ENCODE measurements around the gene CACNA2D1.

Gene CACNA2D1

DNA sequence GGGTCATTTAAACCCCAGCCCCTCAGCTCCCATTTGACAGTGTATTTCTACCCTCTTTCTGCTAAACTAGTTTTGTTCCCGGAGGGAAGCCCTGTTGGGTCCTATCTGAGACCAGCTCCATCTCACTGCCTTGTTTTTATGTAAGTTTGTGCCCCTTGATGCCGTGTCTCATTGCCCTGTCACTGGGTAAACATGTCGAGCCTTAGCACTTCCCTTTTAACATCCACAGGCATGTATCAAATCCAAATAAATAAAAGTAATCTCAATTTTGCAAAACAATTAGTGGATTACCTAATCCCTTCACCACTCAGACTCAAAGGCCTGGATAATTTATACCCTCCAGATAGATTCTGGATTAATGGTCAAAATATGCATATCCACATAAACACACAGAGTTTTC is 115.7 kb downstream of the CACNA2D1 start:
- H3K27ac Mint-ChIP-seq: no peak overlapping the region
- no peaks in the 10 kb centered on the region for H3K27me3 Mint-ChIP-seq
- no peaks in the 10 kb centered on the region for H3K4me1 Mint-ChIP-seq
- H3K36me3 Mint-ChIP-seq: no peaks in the 10 kb centered on the region
- DNase-seq (ENCODE audit: low spot score in 2 of 2) (no peak), ATAC-seq (ENCODE audit: low read depth) (no peak)
- no peak overlapping the region for H3K4me3 Mint-ChIP-seq
- peaks cover 6% of the 10 kb centered on the region for H3K9me3 Mint-ChIP-seq

DNA sequence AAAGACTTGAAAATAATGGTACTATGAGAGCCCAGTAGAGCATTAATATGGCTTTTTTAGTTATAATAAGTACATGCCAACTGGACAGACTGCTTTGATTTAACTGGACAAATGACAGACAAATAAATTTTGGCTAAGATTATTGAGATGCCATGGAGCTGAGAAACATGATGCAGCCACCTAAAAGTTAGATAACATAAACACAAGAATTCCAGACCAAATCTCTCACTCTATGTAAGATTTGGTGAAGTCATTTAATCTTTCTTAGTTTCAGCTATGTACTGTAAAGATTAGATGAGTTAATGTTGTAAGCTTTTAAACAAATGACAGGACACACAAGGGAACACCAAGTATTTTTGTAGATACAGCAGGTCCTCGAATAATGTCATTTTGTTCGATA is 118.2 kb downstream of the CACNA2D1 start:
- no peaks in the 10 kb centered on the region for H3K27me3 Mint-ChIP-seq
- H3K27ac Mint-ChIP-seq: no peak overlapping the region
- H3K4me1 Mint-ChIP-seq: no peaks in the 10 kb centered on the region
- ATAC-seq (ENCODE audit: low read depth) (no peak), DNase-seq (ENCODE audit: low spot score in 2 of 2) (no peak)
- no peaks in the 10 kb centered on the region for H3K36me3 Mint-ChIP-seq
- no peak overlapping the region for H3K4me3 Mint-ChIP-seq
- H3K9me3 Mint-ChIP-seq: peaks cover 6% of the 10 kb centered on the region

GRCh38 chr7:82323806-82324205 is 119.8 kb downstream of the CACNA2D1 start:
- Mint-ChIP-seq H3K4me1 (no peaks in the 10 kb centered on the region), H3K27me3 (no peaks in the 10 kb centered on the region), H3K4me3 (no peak overlapping the region), H3K27ac (no peak overlapping the region), H3K9me3 (peaks cover 5% of the 10 kb centered on the region), H3K36me3 (no peaks in the 10 kb centered on the region)
- ATAC-seq (ENCODE audit: low read depth) (no peak), DNase-seq (ENCODE audit: low spot score in 2 of 2) (no peak)

GRCh38 chr7:82319674-82320118 is 123.9 kb downstream of the CACNA2D1 start:
- Mint-ChIP-seq H3K36me3 (no peaks in the 10 kb centered on the region), H3K27ac (no peak overlapping the region), H3K9me3 (peaks cover 2% of the 10 kb centered on the region), H3K4me3 (no peak overlapping the region), H3K4me1 (no peaks in the 10 kb centered on the region), H3K27me3 (no peaks in the 10 kb centered on the region)
- DNase-seq (ENCODE audit: low spot score in 2 of 2) (no peak), ATAC-seq (ENCODE audit: low read depth) (no peak)

DNA sequence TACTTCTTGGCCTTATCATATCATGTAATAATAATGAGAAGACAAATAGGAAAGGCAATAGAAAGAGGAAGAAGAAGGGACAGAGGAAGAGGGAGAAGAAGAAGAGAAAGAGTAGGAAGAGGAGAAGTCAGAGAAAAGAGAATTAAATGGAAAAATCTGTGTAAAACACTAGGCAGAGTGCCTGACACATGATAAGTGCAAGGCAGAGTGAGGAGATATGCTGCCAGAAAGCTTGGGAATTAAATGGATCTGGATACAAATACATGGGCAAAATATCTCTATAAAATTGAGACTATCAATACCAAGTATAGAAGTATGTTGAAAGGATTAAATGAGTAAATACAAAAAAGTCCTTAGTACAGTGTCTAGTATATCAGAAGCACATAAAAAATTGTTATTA is 124.8 kb downstream of the CACNA2D1 start:
- H3K36me3 Mint-ChIP-seq: no peaks in the 10 kb centered on the region
- DNase-seq (ENCODE audit: low spot score in 2 of 2) (no peak), ATAC-seq (ENCODE audit: low read depth) (no peak)
- H3K4me3 Mint-ChIP-seq: no peak overlapping the region
- H3K4me1 Mint-ChIP-seq: no peaks in the 10 kb centered on the region
- no peak overlapping the region for H3K27ac Mint-ChIP-seq
- no peaks in the 10 kb centered on the region for H3K27me3 Mint-ChIP-seq
- H3K9me3 Mint-ChIP-seq: peaks cover 2% of the 10 kb centered on the region

DNA sequence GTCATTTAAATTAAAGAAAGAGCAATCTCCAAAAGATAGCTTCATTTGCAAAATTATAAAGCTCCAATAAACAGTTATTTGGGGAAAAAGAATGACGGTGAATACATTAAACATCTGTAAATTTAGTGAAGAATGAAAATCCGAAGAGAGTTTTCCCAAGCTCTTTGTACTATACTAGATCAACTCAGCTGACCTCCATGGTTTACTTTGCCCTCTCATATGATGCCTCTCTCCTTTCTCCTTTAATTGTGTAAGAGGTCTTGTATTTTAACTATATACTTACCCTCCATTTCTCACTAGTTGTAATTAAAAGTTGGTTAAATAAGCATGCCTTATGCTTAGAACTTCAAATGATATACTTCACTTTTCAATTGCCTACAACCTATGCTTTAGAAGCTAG is 125.8 kb downstream of the CACNA2D1 start:
- Mint-ChIP-seq H3K9me3 (no peaks in the 10 kb centered on the region), H3K4me1 (no peaks in the 10 kb centered on the region), H3K27ac (no peak overlapping the region), H3K4me3 (no peak overlapping the region), H3K27me3 (no peaks in the 10 kb centered on the region), H3K36me3 (no peaks in the 10 kb centered on the region)
- no peak for ATAC-seq (ENCODE audit: low read depth)
- no peak for DNase-seq (ENCODE audit: low spot score in 2 of 2)

DNA sequence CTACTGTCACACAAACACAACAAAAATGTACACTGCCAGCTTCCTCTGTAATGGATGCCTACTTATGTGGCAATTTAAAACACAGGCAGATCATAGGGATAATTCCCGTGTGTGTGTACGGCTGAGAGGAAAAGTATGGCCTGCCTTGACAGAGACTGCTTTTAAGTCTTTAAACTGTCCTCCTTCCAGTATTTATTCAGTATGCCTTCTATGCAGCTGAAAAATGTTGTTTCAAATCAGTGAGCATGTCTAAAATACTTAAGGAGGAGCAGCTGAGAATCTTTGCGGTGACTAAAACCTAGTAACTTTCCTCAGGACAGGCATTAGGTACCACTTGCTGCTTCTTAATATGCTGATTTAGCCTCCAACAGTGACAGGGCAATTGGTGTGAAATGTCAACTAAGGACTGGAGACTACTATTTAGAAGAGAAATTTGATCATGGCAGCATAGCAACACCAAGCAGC is 126.3 kb downstream of the CACNA2D1 start:
- Mint-ChIP-seq H3K4me1 (no peaks in the 10 kb centered on the region), H3K36me3 (no peaks in the 10 kb centered on the region), H3K9me3 (no peaks in the 10 kb centered on the region), H3K4me3 (no peak overlapping the region), H3K27ac (no peak overlapping the region), H3K27me3 (no peaks in the 10 kb centered on the region)
- no peak for DNase-seq (ENCODE audit: low spot score in 2 of 2)
- ATAC-seq (ENCODE audit: low read depth): no peak

GRCh38 chr7:82313269-82313668 is 130.3 kb downstream of the CACNA2D1 start:
- H3K27ac Mint-ChIP-seq: no peak overlapping the region

DNA sequence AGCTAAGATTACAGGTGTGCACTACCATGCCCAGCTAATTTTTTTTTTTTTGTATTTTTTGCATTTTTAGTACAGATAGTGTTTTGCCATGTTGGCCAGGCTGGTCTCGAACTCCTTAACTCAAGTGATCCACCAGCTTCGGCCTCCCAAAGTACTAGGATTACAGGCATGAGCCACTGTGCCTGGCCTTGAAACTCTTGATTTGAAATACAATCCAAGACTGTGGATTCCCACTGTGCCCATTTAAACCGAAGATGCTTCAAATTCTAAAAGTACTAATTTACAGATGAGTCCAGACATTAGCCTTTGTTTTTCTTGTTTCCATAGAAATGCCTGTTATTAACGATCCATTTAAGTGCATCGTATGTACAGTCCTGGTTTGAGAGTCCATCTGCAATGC is 130.9 kb downstream of the CACNA2D1 start:
- no peaks in the 10 kb centered on the region for H3K27me3 Mint-ChIP-seq
- no peak for DNase-seq (ENCODE audit: low spot score in 2 of 2)
- H3K4me3 Mint-ChIP-seq: no peak overlapping the region
- H3K27ac Mint-ChIP-seq: no peak overlapping the region
- no peaks in the 10 kb centered on the region for H3K36me3 Mint-ChIP-seq
- no peaks in the 10 kb centered on the region for H3K4me1 Mint-ChIP-seq
- ATAC-seq (ENCODE audit: low read depth): no peak
- H3K9me3 Mint-ChIP-seq: peaks cover 2% of the 10 kb centered on the region

More at GRCh38 chr7:82313269-82313668, 130.3 kb downstream of the CACNA2D1 start:
- Mint-ChIP-seq H3K4me1 (no peaks in the 10 kb centered on the region), H3K36me3 (no peaks in the 10 kb centered on the region), H3K27me3 (no peaks in the 10 kb centered on the region), H3K4me3 (no peak overlapping the region), H3K9me3 (no peaks in the 10 kb centered on the region)
- no peak for ATAC-seq (ENCODE audit: low read depth)
- no peak for DNase-seq (ENCODE audit: low spot score in 2 of 2)

- Mint-ChIP-seq H3K27ac (no peak overlapping the region), H3K4me3 (no peak overlapping the region)
Measured at GRCh38 chr7:82305347-82306005, 138.1 kb downstream of the CACNA2D1 start.

DNA sequence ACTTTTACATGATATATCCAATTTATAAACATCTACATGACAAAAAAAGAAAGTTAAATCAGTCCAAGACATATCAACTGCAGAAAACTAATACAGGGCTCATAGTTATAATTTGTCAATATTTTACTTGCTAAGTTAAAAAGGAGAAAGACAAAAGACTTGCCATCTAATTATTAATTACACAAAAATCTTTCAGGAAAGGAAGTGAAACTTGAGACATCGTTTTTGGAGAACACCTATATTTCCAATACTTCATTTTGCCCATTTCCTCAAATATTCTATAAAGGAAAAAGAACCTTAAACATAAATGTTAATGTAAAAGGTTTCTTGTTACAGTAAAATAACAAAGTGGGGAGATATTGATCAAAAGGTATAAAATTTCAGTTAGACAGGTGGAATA is 148.7 kb downstream of the CACNA2D1 start:
- ATAC-seq (ENCODE audit: low read depth) (no peak), DNase-seq (ENCODE audit: low spot score in 2 of 2) (no peak)
- H3K9me3 Mint-ChIP-seq: peaks cover 7% of the 10 kb centered on the region
- no peaks in the 10 kb centered on the region for H3K36me3 Mint-ChIP-seq
- H3K4me1 Mint-ChIP-seq: no peaks in the 10 kb centered on the region
- no peak overlapping the region for H3K27ac Mint-ChIP-seq
- no peak overlapping the region for H3K4me3 Mint-ChIP-seq
- H3K27me3 Mint-ChIP-seq: no peaks in the 10 kb centered on the region

More at GRCh38 chr7:82305347-82306005, 138.1 kb downstream of the CACNA2D1 start:
- DNase-seq (ENCODE audit: low spot score in 2 of 2) (no peak), ATAC-seq (ENCODE audit: low read depth) (no peak)
- Mint-ChIP-seq H3K27me3 (no peaks in the 10 kb centered on the region), H3K4me1 (no peaks in the 10 kb centered on the region), H3K9me3 (peaks cover 4% of the 10 kb centered on the region), H3K36me3 (no peaks in the 10 kb centered on the region)

GRCh38 chr7:82294382-82294784 is 149.2 kb downstream of the CACNA2D1 start:
- Mint-ChIP-seq H3K36me3 (no peaks in the 10 kb centered on the region), H3K27me3 (no peaks in the 10 kb centered on the region), H3K4me3 (no peak overlapping the region), H3K9me3 (peaks cover 7% of the 10 kb centered on the region), H3K4me1 (no peaks in the 10 kb centered on the region), H3K27ac (no peak overlapping the region)
- ATAC-seq (ENCODE audit: low read depth): no peak
- no peak for DNase-seq (ENCODE audit: low spot score in 2 of 2)

GRCh38 chr7:82293467-82293866 is 150.1 kb downstream of the CACNA2D1 start:
- ATAC-seq (ENCODE audit: low read depth): no peak
- no peak for DNase-seq (ENCODE audit: low spot score in 2 of 2)
- Mint-ChIP-seq H3K36me3 (no peaks in the 10 kb centered on the region), H3K9me3 (peaks cover 7% of the 10 kb centered on the region), H3K4me3 (no peak overlapping the region), H3K27me3 (no peaks in the 10 kb centered on the region), H3K4me1 (no peaks in the 10 kb centered on the region), H3K27ac (no peak overlapping the region)

DNA sequence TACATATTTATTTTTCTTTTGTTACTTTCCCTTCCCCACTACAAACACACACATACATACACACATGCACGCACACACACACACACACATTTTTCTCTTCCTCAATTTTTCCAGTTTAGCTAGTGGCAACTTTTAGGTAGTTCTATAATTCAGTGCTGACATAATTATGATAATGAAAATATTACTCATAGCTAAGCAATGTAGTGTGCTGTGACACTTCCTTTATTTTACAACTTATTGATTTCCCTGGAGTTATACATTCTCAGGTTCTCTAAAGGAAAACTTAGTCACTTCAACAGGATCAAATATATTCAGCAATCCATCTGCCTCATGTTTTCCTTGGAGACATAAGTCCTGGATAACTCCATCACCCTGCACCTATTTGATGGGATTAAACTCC is 151.6 kb downstream of the CACNA2D1 start:
- H3K27me3 Mint-ChIP-seq: no peaks in the 10 kb centered on the region
- H3K36me3 Mint-ChIP-seq: no peaks in the 10 kb centered on the region
- DNase-seq (ENCODE audit: low spot score in 2 of 2) (no peak), ATAC-seq (ENCODE audit: low read depth) (no peak)
- no peak overlapping the region for H3K27ac Mint-ChIP-seq
- peaks cover 7% of the 10 kb centered on the region for H3K9me3 Mint-ChIP-seq
- H3K4me3 Mint-ChIP-seq: no peak overlapping the region
- no peaks in the 10 kb centered on the region for H3K4me1 Mint-ChIP-seq

DNA sequence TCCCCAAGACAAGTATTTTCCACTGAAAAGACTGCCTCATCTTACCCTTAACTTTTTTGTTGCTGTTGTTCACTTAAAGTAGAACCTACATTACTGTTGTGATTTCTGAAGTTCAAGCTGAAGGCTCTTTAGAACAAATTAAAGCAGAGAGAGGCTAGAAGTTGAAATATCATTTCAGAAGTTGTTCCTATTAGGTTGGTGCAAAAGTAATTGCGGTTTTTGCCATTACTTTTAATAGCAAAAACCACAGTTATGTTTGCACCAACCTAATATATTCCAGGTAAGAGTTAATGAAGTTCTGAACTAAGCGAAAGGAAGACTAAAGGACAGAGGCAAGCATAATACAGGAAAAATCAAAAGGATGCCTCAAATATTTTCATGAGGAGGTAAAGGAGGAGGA is 153.7 kb downstream of the CACNA2D1 start:
- H3K27ac Mint-ChIP-seq: no peak overlapping the region
- DNase-seq (ENCODE audit: low spot score in 2 of 2) (no peak), ATAC-seq (ENCODE audit: low read depth) (no peak)
- H3K36me3 Mint-ChIP-seq: no peaks in the 10 kb centered on the region
- H3K4me3 Mint-ChIP-seq: no peak overlapping the region
- no peaks in the 10 kb centered on the region for H3K4me1 Mint-ChIP-seq
- H3K9me3 Mint-ChIP-seq: peaks cover 7% of the 10 kb centered on the region
- no peaks in the 10 kb centered on the region for H3K27me3 Mint-ChIP-seq
